Kidney capillary endothelial cell (primary cell): ENCODE data around the gene RCC2.
A peak's percentile ranks its signal among the peaks of the same experiment; 100 is the strongest.
"Not testable (repeated sequence)": the region's sequence is repeated elsewhere in the genome, so short reads cannot be mapped to it uniquely, and the experiment has no call there.

Experiments used
- DNase-seq: peaks from one replicate; pipeline ENCODE4 v3.0.0-alpha.2; 2018; ENCODE audit warnings: low spot score

The RCC2 gene

DNA sequence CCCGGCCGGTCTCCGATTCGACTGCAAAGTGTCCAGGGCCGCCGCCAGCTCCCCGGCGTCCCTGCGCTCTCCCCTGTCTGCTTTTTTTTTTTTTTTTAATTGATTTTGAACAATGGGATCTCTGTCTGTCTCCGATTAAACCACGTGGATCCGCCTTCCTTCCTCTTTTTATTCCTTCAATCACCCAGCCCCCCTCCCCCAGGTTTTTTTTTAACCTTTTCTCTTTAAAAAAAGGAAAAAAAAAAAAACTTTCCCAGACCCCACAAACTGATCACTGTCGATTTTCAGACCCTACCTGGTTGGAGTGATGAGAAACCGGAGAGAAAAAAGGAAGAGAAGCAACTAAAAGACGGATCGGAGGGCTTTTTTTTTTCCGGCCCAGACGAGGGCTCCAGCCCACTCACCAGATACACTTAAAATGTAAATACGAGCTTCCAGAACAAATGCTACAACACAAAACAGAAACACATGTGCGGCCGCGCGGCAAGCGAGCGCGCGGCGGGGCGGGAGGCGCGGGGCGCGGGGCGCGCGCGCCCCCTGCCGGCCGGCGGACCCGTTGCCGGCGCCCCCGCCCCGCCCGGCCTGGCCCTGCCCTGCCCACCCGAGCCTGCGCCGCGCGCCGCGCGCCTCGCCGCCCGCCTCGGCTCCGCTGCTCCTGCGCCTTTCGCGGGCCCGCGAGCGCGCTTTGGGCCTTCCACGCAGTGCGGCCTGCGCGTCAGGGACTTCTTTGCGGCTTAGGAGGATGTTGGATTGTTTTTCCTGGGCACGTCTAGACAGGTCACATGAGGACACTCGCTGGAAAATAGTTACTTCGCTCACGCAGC, at the start of gene RCC2:
RCC2 (minus strand) TSS at position 428 of the 824 bp plus-strand sequence. CDS start 1,163 bp downstream, outside the sequence.
- DNase-seq, result peak; percentile 62

GRCh38 chr1:17486242-17486641, 46.8 kb upstream of the RCC2 start:
- no peak for DNase-seq

GRCh38 chr1:17485281-17485680, 45.8 kb upstream of the RCC2 start:
- no peak for DNase-seq

DNA sequence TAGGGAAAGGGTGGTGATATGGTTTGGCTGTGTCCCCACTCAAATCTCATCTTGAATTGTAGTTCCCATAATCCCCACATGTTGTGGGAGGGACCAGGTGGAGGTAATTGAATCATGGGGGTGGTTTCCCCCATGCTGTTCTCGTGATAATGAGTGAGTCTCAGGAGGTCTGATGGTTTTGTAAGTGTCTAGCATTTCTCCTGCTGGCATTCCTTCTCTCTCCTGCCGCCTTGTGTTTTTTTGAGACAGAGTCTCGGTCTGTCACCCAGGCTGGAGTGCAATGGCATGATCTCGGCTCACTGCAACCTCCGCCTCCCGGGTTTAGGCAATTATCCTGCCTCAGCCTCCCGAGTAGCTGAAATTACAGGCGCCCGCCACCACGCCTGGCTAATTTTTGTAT, 42.5 kb upstream of the RCC2 start:
- DNase-seq, result not testable (repeated sequence)

DNA sequence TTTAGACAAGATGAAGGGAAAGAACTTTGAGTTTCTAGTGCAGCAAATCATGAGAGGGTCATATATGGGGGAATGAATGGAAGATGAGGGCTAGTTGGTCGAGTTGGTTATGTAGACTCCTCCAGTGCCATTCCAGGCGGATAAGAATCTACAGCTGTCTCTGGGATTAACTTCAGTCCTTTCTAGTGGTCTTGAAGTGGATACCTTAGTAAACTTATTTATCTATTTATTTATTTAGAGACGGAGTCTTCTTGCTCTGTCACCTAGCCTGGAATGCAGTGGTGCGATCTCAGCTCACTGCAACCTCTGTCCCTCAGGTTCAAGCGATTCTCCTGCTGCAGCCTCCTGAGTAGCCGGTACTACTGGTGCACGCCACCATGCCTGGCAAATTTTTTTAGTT, 41.4 kb upstream of the RCC2 start:
- DNase-seq, result no peak

DNA sequence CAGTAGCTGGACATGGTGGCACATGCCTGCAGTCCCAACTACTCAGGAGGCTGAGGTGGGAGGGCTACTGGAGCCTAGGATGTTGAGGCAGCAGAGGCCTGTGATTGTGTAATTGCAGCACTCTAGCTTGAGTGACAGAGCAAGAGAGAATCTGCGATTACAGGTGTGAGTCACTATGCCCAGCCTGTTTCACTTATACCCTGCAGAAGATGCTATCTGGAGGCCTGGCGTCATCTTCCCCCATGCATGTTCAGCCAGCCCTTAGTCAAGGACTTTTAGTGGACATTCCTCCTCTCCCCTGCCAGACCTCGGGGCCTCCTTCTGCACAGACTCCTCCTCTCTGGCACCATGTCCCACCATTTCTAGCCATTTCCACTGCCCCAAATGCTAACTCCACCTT, 36.3 kb upstream of the RCC2 start:
- no peak for DNase-seq

GRCh38 chr1:17474836-17475555, 35.5 kb upstream of the RCC2 start:
- not testable (repeated sequence) for DNase-seq

GRCh38 chr1:17472814-17473213, 33.3 kb upstream of the RCC2 start:
- no peak for DNase-seq

DNA sequence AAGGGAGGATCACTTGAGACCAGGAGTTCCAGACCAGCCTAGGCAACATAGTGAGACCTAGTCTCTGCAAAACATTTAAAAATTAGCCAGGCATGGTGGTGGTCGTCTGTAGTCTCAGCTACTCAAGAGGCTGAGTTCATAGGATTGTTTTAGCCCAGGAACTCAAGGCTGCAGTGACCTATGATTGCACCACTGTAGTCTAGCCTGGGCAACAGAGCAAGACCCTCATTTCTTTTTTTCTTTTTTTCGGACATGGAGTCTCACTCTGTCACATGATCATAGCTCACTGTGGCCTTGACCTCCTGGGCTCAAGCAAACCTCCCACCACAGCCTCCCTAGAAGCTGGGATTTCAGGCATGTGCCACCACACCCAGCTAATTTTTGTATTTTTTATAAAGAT, 31.9 kb upstream of the RCC2 start:
- DNase-seq, result no peak

- DNase-seq, result no peak
Observed at GRCh38 chr1:17470021-17470799, 30.7 kb upstream of the RCC2 start.

DNA sequence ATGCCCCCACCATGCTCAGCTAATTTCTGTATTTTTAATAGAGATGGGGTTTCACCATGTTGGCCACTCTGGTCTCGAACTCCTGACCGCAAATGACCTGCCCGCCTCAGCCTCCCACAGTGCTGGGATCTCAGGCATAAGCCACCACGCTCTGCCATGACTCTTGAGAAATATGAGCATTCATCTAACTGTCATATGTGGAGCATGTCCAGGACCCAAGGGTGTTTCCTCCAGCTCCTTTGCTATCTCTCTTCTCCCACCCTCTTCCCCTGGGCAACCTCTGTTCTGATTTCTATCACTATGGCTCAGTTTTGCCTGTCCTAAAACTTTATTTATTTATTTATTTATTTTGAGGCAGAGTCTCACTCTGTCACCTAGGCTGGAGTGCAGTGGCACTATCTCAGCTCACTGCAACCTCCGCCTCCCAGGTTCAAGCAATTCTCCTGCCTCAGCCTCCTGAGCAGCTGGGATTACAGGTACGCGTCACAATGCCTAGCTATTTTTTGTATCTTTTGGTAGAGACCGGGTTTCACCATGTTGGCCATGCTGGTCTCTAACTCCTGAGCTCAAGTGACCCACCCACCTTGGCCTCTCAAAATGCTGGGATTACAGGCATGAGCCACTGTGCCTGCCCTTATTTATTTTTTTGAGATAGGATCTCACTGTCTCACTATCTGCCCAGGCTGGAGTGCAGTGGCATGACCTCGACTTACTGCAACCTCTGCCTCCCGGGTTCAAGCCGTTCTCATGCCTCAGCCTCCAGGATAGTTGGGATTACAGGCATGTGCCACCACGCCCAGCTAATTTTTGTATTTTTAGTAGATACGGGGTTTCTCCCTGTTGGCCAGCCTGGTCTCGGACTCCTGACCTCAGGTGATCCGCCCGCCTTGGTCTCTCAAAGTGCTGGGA, 29.1 kb upstream of the RCC2 start:
- not testable (repeated sequence) for DNase-seq

GRCh38 chr1:17466359-17466758, 26.9 kb upstream of the RCC2 start:
- DNase-seq, result no peak

DNA sequence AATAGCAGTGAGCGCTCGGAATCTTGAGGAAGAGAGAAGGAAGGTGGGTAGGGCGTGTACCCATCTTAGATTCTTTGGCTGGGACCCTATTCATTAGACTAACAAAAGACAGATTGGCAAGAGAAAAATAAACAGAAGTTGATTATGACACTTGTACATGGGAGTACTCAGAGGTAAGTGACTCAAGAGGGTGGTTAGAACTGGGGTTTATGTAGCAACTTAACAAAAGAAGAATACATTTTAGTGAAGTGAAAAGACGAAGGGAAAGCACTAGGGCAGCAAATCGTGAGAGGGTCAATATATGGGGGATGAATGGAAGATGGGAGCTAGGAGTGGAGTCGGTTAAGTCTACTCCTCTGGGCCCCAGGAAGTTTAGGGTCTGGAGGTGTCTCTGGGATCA, 25.8 kb upstream of the RCC2 start:
- DNase-seq, result no peak

GRCh38 chr1:17463991-17464390, 24.5 kb upstream of the RCC2 start:
- no peak for DNase-seq

DNA sequence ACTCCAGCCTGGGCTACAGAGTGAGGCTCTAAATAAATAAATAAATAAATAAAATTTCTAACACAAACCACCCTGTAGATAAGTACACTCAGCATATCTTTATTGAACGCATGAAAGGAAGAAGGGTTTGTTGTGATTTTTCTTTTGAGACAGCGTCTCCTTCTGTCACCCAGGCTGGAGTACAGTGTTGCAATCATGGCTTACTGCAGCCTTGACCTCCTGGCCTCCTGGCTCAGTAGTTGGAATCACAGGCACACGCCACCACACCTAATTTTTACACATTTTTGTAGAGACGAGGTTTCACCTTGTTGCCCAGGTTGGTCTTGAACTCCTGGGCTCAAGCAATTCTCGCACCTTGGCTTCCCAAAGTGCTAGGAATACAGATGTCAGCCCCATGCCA, 23.2 kb upstream of the RCC2 start:
- DNase-seq, result no peak

- no peak for DNase-seq
Observed at GRCh38 chr1:17460219-17460618, 20.7 kb upstream of the RCC2 start.

DNA sequence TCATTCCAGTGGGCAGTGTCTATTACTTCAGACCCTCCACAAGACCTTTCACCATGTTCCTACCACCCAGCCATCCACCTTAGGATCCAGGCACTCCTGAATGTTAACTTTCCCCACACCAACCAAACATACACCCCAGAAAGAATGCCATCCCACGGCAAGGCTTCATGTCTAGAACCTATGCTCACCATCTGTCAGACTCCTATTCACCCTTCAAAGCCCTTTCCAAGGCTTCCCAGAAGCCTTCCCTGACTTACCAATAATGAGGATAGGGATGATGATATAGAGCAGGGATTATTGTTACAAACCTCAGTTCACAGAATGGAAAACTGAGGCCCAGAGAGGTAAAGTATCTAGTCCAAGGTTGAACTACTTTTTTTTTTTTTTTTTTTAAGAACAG, 19.3 kb upstream of the RCC2 start:
- no peak for DNase-seq

GRCh38 chr1:17452686-17453085, 13.2 kb upstream of the RCC2 start:
- DNase-seq, result no peak

DNA sequence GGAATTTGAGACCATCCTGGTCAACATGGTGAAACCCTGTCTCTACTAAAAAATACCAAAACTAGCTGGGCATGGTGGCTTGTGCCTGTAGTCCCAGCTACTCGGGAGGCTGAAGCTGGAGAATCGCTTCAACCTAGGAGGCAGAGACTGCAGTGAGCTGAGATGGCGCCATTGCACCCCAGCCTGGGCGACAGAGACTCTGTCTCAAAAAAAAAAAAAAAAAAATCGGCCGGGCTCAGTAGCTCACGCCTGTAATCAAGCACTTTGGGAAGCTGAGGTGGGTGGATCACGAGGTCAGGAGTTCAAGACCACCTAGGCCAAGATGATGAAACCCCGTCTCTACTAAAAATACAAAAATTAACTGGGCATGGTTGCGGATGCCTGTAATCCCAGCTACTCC, 12.7 kb upstream of the RCC2 start:
- not testable (repeated sequence) for DNase-seq

GRCh38 chr1:17451731-17452130, 12.3 kb upstream of the RCC2 start:
- DNase-seq, result no peak

GRCh38 chr1:17447501-17447992, 8.1 kb upstream of the RCC2 start:
- DNase-seq, result no peak
